Measurements from ENCODE around the gene COMT. TPM values are rescaled to one million over a fixed set of nuclear protein-coding genes. Genes with fewer than 3 reads are reported as not detected.

COMT gene
- total and polyA plus RNA-seq, 9 of the 15 experiments (the other 6 are each of a cell fraction or from before 2014, with no cell fraction given): 12.5 to 351 (median 155) TPM

- TF ChIP-seq CHD7 (IDR thresholded peaks at IDR 0.05; ENCODE audit: low read depth, low read length) (no peak), HBP1 (CRISPR knock-in tag; IDR thresholded peaks at IDR 0.05) (no peak), PATZ1 (CRISPR knock-in tag; IDR thresholded peaks at IDR 0.05; ENCODE audit: borderline replicate concordance) (no peak), SMC3 (conservative IDR thresholded peaks at IDR 0.05; ENCODE audit: insufficient read depth, low read depth, low read length) (0 out of 2 replicates have a peak, but pooled peaks have one; percentile 15), SNRNP70 (optimal IDR thresholded peaks at IDR 0.05; ENCODE audit: low read depth, low read length) (no peak), GTF3C2 (IDR thresholded peaks at IDR 0.05; ENCODE audit: borderline replicate concordance, extremely low read depth, insufficient read length) (no peak), U2AF1 (optimal IDR thresholded peaks at IDR 0.05; ENCODE audit: low read depth, low read length) (no peak)
Observed at GRCh38 chr22:19974935-19975706, 33.5 kb downstream of the COMT start (continued).
